Right lobe of liver (tissue), 6 donors: ENCODE measurements around the gene TAF1A. TPM values are rescaled to one million over a fixed set of nuclear protein-coding genes. Genes with fewer than 3 reads are reported as not detected.

ENCODE experiments used
- ATAC-seq, 4 donors: fragments of 200-7000 bp; cut with Tn5 transposase; one replicate each; pipeline ENCODE4 v1.9.1; 2020; ENCODE audit warnings: mild to moderate bottlenecking in 4 of 4, moderate library complexity in 4 of 4
- DNase-seq, 3 donors: peaks; one replicate each; pipeline ENCODE4 v3.0.0-alpha.2; 2020
- H3K27ac ChIP-seq, 3 donors: fragments of 200-600 bp; one replicate each; pipeline ENCODE4 v1.8.0; 2022
- H3K27me3 ChIP-seq, 2 donors: fragments of 200-600 bp; one replicate each; pipeline ENCODE4 v1.8.0; 2022
- H3K36me3 ChIP-seq, 4 donors: fragments of 200-600 bp; sonication (generic) in 1 of 4; one replicate each; pipeline versions ENCODE4 v1.5.1 to v1.8.0; 2017 to 2022; ENCODE audit warnings: control low read depth in 1 of 4
- H3K4me1 ChIP-seq, 4 donors: fragments of 200-600 bp; sonication (generic) in 1 of 4; one replicate each; pipeline versions ENCODE4 v1.5.1 to v1.8.0; 2017 to 2022; ENCODE audit warnings: control low read depth in 1 of 4
- H3K4me3 ChIP-seq, 3 donors: fragments of 200-600 bp; one replicate each; pipeline ENCODE4 v1.8.0; 2022
- H3K9me3 ChIP-seq, 4 donors: fragments of 200-600 bp; sonication (generic) in 1 of 4; one replicate each; pipeline versions ENCODE4 v1.5.1 to v1.8.0; 2017 to 2022; ENCODE audit warnings: control low read depth in 1 of 4
- CTCF ChIP-seq, 4 donors: fragments of 200-600 bp in 3 of 4; fragments of 450-650 bp in 1 of 4; IDR thresholded peaks; one replicate each; pipeline versions ENCODE4 v1.5.1 to v1.8.0; 2016 to 2022; ENCODE audit warnings: antibody characterized with exemption in 4 of 4, mild to moderate bottlenecking in 2 of 4
- POLR2A ChIP-seq: fragments of 450-650 bp; IDR thresholded peaks from one replicate; pipeline ENCODE4 v1.6.1; 2017; ENCODE audit warnings: antibody characterized with exemption, mild to moderate bottlenecking
- WGBS: methylation state at CpG from one replicate; pipeline ENCODE4 v1.1.6; 2018; ENCODE audit warnings: low coverage, low lambda C conversion rate; ENCODE audit not compliant: insufficient coverage; ENCODE audit errors: missing lambda C conversion rate; 5-methylcytosine and 5-hydroxymethylcytosine counted together
- intact Hi-C, 2 donors: fragments of 100-400 bp; cut with DNase I; formaldehyde crosslinking; loops; one replicate each; pipeline versions ENCODE4 v1.11.2 to v1.14.1; 2022
- total RNA-seq, 6 experiments: library from RNA; depleted of rRNA in 2 of 6; stranded (reverse); fragments of >200 nt in 2 of 6; fragmentation: NEBNext Ultra II Directional in 3 of 6; extraction: Animal tissue kit (Norgen Biotek cat#: 25700) in 3 of 6; gene quantifications; one replicate each; pipeline versions ENCODE4 v1.1.0 to v1.2.4, GENCODE V29; 2016 to 2023
- donor health status: DM: no; HTN: yes; CAD: no.
- donor health status: DM: no; HTN: no; CAD: no.
- donor health status: DM: no; HTN: no; CAD: no.
- donor health status: DM: no; HTN: yes; CAD: no.
- donor health status: DM: no; HTN: yes; CAD: no.

Gene TAF1A
- total RNA-seq, 6 experiments from 2014 or later = 2.1 to 7.5 (median 2.5) TPM

- intact Hi-C loops = no loop called here
- WGBS = 51% methylated on average over 7 of the region's 7 CpGs
Measured at GRCh38 chr1:222546091-222546490, 43.6 kb downstream of the TAF1A start.

GRCh38 chr1:222543817-222544216 is 45.9 kb downstream of the TAF1A start:
- intact Hi-C loops = no loop called here
- Histone ChIP-seq H3K27me3 (no peaks in the 10 kb centered on the region), H3K4me1 (no peaks in the 10 kb centered on the region), H3K36me3 (no peaks in the 10 kb centered on the region), H3K27ac (no peak overlapping the region), H3K9me3 (no peaks in the 10 kb centered on the region), H3K4me3 (no peak overlapping the region)
- TF ChIP-seq POLR2A = no peak
- TF ChIP-seq CTCF (IDR thresholded peaks at IDR 0.05) = no peak
- WGBS = 95% methylated on average over 15 of the region's 21 CpGs
- DNase-seq (no peak), ATAC-seq (peak in 1 of 4 donors; percentile 28)

More at GRCh38 chr1:222546091-222546490, 43.6 kb downstream of the TAF1A start:
- H3K4me3 ChIP-seq = no peak overlapping the region
- TF ChIP-seq CTCF (IDR thresholded peaks at IDR 0.05) = no peak
- no peak for TF ChIP-seq POLR2A
- no peaks in the 10 kb centered on the region for H3K36me3 ChIP-seq
- H3K27ac ChIP-seq = no peak overlapping the region
- ATAC-seq = no peak
- no peak for DNase-seq
- no peaks in the 10 kb centered on the region for H3K27me3 ChIP-seq
- H3K9me3 ChIP-seq = no peaks in the 10 kb centered on the region
- no peaks in the 10 kb centered on the region for H3K4me1 ChIP-seq

GRCh38 chr1:222540598-222540995 is 49.1 kb downstream of the TAF1A start:
- no peak overlapping the region for H3K27ac ChIP-seq
- no peaks in the 10 kb centered on the region for H3K4me1 ChIP-seq
- no peak overlapping the region for H3K4me3 ChIP-seq
- TF ChIP-seq POLR2A (no peak), CTCF (IDR thresholded peaks at IDR 0.05) (no peak)
- H3K27me3 ChIP-seq = no peaks in the 10 kb centered on the region
- H3K9me3 ChIP-seq = no peaks in the 10 kb centered on the region
- DNase-seq (no peak), ATAC-seq (no peak)
- 47% methylated on average over 2 of the region's 2 CpGs for WGBS
- intact Hi-C loops = no loop called here
- no peaks in the 10 kb centered on the region for H3K36me3 ChIP-seq

- intact Hi-C loops = no loop called here
- ATAC-seq = no peak
Measured at GRCh38 chr1:222539951-222540597, 49.7 kb downstream of the TAF1A start.

More at GRCh38 chr1:222539951-222540597, 49.7 kb downstream of the TAF1A start:
- no peak for DNase-seq
- no peaks in the 10 kb centered on the region for H3K27me3 ChIP-seq
- H3K27ac ChIP-seq = no peak overlapping the region
- H3K4me3 ChIP-seq = no peak overlapping the region
- H3K4me1 ChIP-seq = no peaks in the 10 kb centered on the region
- H3K9me3 ChIP-seq = no peaks in the 10 kb centered on the region
- no peak for TF ChIP-seq POLR2A
- no peak for TF ChIP-seq CTCF (IDR thresholded peaks at IDR 0.05)
- no peaks in the 10 kb centered on the region for H3K36me3 ChIP-seq
- WGBS = 93% methylated on average over 9 of the region's 16 CpGs
